NCI-H2029 (cell line): ENCODE measurements around the gene DLG2.
"Not testable (repeated sequence)": the region's sequence is repeated elsewhere in the genome, so short reads cannot be mapped to it uniquely, and the experiment has no call there.

Experiments used
- DNase-seq: peaks from one replicate; lab custom pipeline; 2025; lab: John Stamatoyannopoulos, UW

DLG2 gene

DNA sequence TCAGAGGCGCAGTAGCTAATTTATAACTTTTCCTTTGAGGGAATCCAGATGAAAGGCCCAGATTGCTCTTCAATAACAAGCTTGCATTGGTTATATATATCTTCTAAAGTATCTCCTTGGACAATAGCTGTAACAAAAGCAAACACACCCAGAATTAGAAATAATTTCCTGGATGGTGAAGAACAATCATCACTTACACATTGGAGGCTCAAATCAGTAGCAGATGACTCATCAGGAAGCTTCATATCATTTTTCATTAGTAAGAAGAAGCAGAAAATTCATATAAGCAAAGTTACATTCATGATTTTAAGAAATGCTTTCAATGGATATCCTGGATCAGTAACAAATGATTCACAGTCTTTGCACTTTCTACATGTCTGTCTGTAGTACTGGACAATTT lies 2167.3 kb downstream of the DLG2 start:
- DNase-seq = no peak

DNA sequence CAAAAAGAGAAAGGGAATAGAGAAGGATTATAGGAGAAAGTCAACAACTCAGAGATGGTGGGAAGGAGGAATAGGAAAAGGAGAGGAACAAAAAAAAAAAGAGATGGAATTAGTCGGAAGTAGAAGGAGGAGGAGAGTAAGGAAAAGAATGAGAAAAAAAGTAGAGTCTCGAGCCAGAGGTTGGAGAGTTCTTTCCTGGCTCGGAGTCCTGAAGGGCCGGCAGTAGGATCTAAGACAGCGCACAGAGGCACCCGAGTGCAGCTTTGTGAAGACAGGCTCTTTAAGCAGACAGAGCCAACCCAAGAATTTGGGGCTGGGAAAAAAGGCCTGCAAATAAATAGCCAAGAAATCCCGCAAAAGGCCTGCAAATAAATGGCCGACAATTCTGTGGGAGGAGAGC lies 2170.6 kb downstream of the DLG2 start:
- DNase-seq = no peak

DNA sequence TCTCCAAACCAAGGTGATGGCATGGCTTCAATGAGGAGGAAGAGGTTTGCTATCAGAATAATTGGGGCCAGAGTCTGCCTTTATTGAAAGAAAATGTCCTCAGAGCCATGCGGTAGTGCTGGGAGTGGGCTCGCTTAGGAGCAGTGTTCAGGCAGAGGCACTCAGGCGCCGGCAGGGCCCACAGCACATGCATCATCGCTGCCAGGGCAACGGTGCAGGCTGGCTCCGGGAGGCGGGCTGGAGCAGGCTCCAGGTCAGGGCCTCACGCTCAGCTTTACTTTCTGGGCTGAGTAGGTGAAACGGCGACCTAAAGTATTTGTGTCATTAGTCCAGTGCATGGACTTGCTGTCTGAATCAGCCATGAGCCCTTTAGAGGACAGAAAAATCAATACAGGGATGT lies 2171.1 kb downstream of the DLG2 start:
- no peak for DNase-seq

DNA sequence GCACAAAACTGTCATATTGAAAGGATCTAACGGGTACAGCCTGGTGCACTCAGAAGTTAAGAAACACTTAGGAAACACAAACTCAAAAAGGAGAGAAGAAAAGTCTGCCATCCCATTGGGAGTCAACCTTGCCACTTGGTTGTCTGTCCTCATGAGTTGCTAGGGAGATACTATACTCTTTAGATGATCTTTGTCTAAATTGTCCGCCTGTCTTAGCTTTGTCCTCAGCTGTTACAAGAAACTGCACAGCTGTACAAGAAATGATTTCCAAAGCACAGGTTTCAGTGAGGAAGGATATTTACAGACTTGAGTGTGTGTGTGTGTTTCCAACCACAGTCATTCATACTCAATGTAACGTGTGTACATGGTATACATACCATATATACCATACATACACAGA lies 2171.8 kb downstream of the DLG2 start:
- DNase-seq = no peak

DNA sequence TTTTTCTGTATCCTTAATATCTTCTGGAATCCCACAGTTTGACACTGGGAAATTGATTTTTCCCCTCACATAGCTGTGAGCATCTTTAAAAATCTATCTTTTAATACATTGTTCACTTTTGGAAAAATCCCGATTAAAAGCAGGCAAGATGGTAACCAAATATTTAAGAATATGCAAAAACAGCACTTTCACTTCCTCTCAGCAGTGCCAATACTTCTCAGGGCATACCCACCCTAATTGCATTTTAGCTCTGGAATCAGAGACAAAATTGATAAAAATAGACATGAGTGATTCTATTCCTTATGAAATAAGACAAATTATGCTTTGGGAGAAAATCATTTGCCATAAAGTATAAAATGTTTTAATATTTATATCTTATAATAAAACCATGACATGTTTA lies 2172.5 kb downstream of the DLG2 start:
- no peak for DNase-seq

DNA sequence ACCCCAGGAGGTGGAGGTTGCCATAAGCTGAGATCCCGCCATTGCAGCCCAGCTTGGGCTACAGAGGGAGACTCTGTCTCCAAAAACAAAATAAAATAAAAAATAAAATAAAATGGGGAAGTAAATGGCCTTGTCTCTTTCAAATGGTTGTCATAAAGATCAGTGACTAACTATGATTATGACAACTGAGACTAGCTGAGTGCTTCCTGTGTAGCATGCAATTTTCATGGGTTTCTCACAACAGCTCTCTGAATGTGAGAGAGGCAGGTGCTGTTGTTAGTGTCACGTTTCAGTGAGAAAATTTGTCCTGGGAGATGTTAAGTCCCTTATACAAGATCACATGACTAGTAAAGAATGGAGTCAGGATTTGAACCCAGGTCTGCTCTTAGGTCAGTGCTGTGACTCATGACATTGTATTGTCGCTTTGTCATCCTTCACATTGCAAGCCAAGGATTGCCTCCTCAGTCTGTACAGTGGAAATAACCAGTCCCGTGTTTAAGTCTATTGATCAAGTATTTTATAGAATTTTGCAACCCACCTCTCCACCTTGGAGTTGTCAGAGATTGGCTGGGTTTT lies 2177.7 kb downstream of the DLG2 start:
- DNase-seq = no peak

DNA sequence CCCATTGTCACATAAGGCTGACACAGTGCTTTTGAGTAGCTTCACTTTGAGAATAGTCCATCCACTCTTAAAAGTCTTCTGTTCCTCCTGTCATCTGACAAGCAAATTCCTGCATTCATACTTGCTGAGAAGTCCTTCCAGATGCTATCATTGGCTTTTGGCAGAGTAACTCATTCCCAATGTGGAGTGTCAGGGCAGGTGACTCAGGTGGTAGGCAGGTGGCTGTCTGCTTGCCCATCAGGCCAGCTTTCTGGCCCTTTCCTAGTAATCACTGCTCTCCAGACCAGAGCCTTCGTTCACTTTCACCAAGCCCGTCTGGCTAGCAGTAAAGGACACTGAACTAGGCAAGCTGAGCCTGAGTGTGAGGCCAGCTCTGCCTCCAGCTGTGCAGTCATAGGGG lies 2178.5 kb downstream of the DLG2 start:
- no peak for DNase-seq

DNA sequence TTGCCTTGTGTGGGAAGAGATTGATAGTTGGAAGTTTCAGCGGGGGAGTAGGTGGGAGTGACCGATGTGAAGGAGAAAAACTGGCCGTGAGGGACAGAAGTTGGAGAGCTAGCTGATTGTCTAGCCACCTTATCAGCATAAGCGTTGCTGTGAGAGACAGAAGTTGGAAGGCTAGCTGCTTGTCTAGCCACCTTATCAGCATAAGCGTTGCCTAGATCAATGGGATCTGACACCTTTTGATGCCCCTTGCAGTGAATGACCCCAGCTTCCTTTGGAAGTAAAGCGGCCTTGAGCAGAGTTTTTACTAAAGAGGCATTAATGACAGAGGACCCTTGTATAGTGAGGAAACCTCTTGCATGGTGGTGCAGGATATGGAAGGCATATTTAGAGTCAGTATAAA lies 2183.3 kb downstream of the DLG2 start:
- not testable (repeated sequence) for DNase-seq

DNA sequence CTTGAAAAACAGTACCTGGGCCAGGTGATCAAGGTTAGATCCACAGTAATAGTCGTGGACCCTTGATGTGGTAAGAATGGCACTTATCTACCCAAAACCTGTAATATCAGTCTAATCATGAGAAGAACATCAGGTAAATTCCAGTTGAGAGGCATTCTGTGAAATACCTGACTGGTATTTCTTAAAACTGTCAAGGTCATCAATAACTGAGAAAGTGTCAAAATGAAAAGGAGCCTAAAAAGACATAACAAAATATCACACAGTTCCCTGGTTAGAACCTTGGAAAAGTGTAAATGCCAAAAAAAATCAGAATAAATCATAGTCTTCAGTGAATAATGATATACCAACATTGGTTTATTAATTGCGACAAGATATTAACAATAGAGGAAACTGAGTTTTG lies 2185.5 kb downstream of the DLG2 start:
- no peak for DNase-seq

DNA sequence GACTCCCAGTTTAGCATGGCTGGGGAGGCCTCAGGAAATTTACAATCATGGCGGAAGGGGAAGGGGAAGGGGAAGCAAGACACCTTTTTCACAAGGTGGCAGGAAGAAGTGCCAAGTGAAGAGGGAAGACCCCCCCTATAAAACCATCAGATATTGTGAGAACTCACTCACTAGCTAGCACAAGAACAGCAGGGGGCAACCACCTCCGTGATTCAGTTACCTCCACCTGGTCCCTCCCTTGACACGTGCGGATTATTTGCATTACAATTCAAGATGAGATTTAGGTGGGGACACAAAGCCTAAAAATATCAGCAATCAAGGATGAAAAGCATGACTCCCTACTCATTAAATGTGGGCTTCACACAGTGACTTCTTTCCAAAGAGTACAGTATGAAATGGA lies 2186.0 kb downstream of the DLG2 start:
- no peak for DNase-seq

DNA sequence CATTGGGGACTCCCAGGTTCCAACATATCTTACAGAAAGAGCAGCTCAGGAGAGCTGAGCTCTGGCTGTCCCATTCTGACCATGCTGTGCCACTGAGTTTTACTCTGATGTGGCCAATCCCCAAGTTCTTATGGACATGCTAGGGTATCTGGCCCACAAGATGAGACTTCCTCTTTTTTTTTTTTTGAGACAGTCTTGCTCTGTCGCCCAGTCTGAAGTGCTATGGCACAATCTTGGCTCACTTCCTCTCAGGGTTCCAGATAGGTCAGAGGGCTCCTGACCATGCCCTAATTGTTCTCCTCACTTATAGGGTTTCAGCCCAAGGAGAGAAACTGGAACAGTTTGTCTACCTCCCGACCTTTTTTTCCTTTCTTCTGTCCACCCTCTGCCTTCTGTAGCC lies 2188.7 kb downstream of the DLG2 start:
- no peak for DNase-seq

DNA sequence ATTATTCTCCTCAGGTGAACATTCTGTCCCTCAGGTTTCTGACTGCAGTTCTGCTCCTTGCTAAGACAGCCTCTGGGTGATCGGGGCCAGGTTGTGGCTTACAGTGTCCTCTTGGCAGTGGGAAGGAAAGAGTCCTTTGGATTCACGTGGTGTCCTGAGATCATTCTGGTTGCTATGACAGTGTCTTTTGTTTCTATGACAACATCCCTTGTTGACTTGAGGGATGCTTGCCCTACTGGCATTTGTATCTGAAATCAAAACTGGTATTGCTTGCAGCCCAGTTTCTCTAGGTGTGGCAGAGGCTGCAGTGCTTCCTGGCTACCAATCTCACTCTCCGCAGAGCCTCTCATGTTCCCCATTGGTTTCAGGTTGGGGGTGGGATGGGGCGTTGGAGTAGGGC lies 2189.2 kb downstream of the DLG2 start:
- DNase-seq = no peak

DNA sequence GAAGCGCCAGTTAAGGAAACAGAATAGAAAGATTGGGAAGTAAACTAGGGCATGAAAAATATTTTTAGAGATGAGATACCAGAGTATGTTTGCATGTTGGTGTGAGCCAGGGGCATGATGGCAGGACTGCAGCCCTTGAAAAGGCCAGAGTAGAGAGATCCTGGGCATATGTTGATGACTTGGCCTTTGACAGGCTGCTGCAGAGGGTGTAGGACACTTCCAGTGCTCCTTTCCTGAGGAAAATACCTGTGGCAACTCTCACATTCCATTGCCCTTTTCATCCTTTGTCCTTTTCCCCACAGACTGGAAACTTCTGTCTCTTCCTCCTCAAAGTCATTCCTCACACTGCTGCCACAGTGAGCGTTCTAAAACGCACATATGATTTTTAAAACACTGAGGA lies 2190.3 kb downstream of the DLG2 start:
- DNase-seq = no peak

DNA sequence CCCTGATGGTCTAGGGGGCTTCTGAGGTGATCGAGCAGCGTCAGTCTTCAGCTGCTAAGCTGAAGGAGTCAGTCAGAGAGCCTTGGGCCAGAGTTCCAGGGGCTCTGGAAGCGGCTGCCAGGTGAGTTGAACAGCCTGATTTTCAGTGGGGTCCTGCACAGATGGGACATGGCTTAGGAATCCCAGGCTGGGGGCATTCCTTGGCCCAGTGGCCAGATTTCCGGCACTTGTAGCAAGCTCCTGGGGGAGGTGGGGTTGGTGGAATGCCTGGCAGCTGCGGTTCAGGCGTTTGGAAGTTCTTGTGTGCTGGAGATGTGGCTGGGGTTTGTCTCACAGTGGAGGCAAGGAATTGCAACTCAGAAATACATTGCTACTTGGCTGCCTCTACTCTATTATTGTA lies 2192.3 kb downstream of the DLG2 start:
- DNase-seq = not testable (repeated sequence)

DNA sequence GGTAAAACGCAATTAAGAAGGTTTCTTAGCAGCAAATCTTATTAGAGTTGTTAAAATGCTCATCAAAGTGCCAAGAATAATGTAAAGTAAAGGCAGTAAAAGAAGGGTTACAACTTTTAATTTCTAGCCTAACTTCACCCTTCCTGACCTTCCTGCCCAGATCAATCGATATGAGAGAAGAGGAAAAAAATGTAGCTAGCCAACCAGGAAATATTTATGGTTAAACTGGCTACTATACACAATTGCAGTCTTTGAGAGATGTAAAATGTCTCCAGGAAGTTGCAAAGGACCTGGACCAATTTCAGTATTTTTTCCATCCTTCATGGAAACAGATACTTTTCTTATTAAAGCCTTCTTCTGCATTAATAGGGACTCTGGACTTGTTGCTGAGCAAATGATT lies 2199.2 kb downstream of the DLG2 start:
- DNase-seq = no peak

DNA sequence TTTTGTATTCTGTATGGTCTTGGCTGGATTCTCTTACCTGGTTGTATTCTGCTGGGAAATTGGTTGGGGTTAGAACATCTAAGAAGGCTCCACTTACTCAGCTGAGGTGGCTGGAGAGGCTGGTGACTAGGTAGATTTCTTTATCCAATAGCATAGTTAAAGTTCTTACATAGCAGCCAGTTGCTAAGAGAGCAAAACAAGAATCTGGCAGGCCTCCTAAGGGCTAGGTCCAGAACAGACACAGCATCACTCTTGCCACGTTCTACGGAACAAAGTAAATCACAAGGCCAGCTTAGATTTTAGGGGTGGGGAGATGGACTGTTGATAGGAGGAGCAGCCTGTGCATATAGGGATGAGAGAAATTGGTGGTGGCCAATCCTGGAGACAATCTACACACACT lies 2199.6 kb downstream of the DLG2 start:
- no peak for DNase-seq

DNA sequence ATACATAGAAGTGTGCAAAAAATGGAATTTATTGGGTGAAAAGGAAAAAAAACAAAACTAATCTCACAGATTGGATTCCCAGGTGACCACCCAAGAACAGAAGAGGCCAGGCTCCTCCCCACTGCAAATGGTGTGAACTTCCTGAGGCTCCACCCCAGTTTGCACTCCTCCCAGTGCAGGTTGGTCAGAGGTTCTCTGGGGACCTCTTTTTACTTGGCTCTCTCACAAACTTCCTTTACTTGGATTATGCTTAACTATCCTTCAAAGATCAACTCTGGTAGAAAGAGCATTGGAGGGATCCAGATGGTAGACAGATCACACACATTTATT lies 2202.0 kb downstream of the DLG2 start:
- no peak for DNase-seq

DNA sequence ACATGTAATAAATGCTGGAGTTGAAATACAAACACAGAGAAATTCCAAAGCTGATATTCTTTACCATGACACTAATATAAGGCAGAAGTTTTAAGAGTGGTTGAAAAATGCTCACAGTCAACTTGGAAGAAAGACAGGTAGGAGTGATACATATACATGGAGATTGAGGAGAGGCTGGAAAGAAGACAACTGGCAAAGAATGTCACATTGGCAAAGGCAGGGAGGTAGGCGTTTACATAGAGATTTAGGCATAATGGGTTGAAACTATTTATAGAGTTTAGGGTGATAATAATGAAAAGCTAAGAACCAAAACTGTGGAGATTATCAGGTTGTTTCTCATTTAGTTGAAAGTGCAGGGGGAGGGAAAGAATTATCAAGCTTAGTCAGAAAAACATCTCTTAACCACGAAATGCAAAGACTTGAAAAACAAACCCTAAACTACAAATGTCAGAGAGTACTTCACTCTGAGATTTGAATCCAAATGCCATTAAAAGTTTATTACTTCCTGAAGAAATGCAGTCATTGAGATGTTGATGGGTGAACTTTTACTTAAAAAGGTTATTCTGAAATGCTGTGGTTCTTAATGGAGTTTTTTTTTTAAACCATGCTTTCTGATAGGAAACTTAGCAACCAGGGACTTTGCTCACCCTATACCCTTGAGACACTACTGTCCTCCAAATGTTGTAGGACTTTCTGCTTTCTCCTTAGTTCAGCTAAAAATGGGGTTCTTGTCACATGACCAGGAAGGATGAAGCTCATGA lies 2202.6 kb downstream of the DLG2 start:
- DNase-seq = no peak

DNA sequence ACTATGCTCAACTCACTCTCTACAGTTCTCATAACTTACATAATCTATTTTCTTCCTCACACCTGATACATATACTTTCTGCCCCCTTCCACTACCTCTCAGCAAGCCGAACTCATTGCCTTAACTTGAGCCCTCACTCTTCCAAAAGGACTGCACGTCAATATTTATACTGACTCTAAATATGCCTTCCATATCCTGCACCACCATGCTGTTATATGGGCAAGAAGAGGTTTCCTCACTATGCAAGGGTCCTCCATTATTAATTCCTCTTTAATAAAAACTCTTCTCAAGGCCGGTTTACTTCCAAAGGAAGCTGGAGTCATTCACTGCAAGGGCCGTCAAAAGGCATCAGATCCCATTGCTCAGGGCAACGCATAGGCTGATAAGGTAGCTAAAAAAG lies 2204.5 kb downstream of the DLG2 start:
- not testable (repeated sequence) for DNase-seq

DNA sequence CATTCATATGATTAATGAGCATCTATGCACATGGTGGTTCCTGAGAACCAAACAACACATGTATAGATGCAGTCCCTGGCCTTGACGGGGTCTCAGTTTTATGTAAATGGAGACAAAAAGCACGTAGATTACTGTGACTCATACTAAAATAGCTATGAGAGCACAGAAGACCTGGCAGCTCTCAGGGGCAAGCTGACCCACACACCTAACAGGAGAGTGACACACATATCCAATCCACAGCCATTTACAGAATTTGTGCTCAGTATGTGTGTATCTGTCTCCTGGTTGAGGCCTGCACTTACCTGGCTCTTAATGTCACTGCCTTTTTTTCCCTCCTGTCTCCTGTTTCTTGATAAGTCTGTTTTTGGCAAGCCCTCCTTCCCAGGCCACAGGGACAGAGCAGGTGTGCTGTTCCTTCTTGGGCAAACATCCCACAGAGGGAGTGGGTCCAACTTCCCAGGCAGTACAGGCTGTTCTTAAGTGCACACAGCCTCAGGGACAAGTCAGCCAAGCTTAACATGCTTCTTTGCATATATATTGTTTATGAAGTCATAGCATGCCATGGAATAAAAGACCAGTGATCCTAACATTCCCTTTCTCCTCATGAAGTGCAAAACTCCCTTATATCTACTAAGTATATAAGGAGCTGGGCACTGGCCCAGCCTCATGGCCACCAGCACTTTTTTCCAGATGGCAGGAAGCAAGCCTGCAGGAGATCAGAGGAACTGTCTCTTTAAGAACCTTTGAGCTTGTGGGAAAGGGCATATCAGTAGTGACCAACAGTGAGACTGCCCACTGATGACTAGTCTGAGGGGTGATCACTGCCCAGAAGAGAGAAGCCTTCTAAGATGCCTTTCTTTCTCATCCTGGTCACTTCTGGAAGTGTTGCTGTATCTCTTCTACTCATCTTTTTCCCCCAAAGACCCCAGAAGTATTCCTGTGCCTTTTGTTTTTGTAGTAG lies 2216.3 kb downstream of the DLG2 start:
- no peak for DNase-seq

DNA sequence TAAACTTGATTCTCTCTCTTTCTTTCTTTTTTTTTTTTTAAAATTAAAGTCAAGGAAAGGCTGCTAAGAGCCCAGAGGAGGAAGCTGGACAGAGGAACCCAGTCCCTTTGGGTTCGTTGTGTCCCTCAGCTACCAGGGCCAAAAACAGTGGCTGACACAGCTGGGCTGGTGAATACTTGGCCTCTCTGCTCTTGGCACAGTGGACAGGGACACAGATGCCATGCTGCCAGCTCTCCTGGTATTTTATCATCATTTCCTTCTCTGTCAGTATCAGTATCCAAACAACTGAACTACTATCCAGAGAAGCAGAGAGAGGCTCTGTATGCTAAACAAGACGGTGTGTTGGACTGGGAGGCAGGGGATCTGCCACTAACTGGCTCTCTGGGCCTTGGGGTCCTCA lies 2217.3 kb downstream of the DLG2 start:
- DNase-seq = no peak

DNA sequence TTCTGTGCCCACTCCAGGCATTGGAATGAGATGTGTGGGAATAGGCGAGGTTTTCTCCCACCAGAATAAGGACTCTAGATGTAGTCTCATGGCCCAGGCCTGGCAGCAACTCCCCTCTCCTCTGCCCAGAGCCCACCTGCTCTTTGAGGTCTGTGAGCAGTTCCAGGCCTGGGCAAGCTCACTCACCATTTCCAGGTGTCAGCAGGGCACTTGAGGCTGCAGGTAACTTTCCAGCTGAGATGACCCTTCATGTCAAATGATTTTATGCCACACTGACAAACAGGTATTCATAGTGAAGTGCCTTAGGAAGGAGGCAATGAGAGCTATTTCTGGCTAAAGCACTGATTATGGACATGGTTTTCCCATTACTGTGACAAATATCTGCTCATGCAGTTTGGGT lies 2217.7 kb downstream of the DLG2 start:
- no peak for DNase-seq

DNA sequence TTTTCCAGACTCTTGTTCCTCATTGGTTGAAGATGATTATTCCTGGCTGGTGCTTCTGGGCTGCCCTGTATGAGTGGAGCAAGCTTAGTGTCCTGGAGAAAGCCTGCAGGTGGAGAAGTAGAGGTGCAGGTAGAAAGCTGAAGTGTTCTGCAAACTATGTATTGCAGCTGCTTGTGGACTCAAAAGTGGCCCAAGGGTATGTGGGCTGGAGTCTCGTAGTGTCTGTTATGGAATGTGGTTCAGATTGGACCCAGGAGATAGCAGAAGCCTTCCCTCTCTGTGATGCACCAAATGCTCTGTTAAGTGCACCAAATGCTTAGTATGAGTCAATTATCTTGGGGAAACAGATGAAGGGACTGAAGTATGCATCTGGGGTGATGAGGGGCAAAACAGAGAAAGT lies 2218.2 kb downstream of the DLG2 start:
- DNase-seq = no peak
